Hematopoietic multipotent progenitor cell treated with erythropoietin and hydrocortisone succinate and interleukin-3 and kit ligand, for 4 days (in vitro differentiated cells): ENCODE results near the gene GNAI2.
"Not testable (repeated sequence)": the region's sequence is repeated elsewhere in the genome, so short reads cannot be mapped to it uniquely, and the experiment has no call there.

Experiments used
- DNase-seq: peaks from one replicate; pipeline ENCODE4 v3.0.0-alpha.2; 2015

Gene GNAI2

GRCh38 chr3:50246517-50246954 lies 10.5 kb downstream of the GNAI2 start:
- DNase-seq = peak; percentile 90

DNA sequence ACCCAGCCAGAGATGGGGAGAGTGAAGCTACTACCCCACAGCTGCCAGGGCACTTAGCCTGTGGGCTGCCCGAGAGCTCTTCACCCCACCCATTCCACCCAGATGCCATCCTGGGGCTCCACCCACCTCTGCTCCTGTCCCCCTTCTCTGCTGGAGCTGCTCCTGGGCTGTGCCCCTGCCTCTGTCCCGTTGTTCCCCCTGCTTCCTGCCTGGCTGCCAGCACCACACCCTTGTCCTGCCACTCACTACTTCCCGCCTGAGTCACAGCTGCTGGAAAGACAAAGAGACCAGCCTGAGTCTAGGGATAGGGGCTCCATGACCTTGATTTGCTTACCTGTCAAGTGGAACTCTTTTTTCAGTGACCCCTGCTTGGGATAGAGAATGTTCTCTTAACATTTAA lies 12.4 kb downstream of the GNAI2 start:
- DNase-seq = no peak

DNA sequence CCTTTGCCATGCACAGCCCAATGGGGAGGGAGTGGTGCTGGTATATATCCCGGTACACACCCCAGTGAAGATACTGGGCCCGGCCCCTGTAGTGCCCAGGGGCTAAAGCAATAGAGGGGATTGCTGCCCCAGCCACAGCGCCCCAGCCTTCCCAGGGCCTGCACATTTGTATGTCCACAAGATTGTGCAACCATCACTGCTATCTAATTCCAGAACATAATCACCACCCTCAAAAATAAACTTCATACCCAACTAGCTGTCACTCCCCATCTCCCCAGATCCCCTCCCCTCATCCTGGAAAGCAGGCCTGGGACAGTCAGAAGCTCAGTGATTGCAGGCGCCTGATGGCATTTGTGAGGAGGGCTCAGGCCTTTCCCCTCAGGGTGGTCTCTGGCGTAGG lies 13.5 kb downstream of the GNAI2 start:
- DNase-seq = no peak

GRCh38 chr3:50250514-50250913 lies 14.5 kb downstream of the GNAI2 start:
- no peak for DNase-seq

- DNase-seq = peak; percentile 44
These were observed 15.2 kb downstream of the GNAI2 start for GRCh38 chr3:50251220-50251619.

- DNase-seq = peak; percentile 52
These were observed 18.7 kb downstream of the GNAI2 start for GRCh38 chr3:50254577-50255250.

DNA sequence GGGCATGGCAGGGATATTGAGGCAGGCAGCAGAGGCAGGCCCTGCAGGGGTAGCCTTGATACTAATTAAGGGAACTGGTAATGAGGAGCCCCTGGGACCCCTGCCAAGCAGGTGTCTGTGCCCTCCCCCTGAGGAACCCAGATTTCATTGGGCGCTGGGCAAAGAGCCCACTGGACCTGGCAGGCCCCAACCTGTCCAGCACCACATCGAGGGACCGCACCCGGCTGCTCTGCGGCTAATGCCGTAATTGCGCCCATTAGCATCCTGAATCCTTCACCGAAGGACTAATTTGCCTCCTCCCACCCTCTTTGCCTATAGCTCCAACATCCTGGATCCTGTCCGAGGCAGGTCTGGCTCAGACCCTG lies 19.2 kb downstream of the GNAI2 start:
- DNase-seq = no peak

GRCh38 chr3:50256978-50257890 lies 21.2 kb downstream of the GNAI2 start:
- peak; percentile 69 for DNase-seq

GRCh38 chr3:50258029-50258680 lies 22.2 kb downstream of the GNAI2 start:
- no peak for DNase-seq

DNA sequence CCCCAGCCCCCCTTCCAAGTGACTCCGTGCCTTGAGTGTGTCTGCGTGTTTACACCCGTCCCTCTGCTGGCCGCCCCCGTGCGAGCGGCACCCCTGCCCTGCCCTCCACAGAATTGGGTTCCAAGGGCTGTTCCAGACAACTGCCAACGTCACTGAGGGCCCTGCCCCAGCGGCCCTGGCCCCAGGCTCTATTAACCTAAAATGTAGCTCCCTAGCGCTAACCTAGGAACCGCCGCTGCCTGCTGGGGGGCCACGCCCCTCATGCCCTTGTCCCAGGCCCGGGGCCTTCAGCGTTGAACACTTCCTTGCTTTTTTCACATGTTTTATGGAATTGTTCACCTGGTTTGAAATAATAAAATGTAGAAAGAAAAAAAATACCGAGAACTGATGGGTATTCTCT lies 23.0 kb downstream of the GNAI2 start:
- DNase-seq = no peak

DNA sequence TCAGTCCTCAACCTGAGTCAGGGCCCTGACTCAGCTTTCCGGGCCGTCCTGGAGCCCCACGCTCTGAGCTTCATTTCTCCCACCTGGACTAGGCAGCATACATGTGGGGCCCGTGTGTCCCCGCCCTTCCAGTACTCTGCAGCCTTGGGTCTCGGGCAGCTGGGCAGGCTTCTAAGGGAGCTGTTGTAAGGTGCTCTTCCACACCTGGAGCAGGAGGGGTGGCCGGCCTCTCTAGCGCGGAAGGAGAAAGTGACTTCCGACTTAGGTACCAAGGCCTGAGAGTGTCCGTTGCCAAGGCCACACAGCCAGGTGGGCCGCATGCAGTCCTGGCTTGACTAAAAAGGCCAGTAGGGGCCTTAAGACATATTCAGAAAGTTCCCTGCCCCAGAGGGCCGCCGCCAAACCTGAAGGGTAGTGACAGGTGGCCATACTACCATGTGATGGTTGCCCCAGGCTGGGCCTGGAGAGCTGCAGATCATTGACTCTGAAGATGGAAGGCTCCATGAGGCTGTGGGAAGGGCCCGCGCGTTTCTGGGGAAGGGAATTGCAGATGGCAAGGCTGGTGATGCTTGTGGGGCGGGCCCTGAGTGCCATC lies 23.5 kb downstream of the GNAI2 start:
- DNase-seq = no peak

GRCh38 chr3:50260027-50260941 lies 24.3 kb downstream of the GNAI2 start:
- DNase-seq = peak; percentile 92

DNA sequence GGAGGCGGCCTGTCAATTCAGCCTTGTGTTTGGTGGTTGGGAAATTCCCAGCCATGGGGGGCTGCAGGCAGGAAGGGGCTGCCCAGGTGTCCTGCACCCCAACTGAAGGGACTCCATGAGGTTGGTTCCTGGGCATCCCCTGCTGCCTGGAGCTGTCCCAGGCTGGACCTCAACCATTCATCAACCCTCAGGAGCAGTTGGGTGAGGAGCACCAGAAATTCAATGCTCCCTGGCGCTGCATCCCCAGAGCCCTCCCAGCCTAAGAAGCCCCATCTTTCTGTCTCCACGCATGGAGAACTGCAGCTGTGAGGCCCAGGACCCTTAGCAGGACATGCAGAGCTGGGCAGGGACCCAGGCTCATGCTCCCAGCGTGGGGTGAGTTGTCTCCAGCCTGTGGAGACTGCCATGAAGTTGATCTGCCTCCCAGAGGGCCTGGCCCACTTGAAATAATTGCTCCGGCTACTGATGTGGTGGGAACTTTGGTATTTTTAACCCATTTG lies 25.0 kb downstream of the GNAI2 start:
- DNase-seq = no peak

DNA sequence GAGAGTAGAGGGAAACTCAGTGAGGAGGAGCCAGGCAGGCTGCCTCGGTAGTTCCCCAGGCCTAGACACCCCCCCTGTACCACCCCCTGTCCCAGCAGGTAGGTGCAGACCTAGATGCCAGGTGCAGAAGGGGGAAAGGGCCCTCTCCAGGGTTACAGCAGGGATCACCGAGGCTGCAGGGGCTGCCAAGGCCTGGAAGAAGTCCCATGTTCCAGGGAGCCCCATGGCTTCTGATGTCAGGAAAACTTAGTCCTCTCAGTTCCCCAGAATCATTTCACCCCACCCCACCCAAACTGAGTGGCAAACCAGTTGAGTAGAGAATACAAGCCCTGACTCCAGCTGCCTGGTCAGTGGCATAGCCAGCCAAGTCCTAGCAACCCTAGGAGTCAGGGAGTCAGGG lies 25.5 kb downstream of the GNAI2 start:
- no peak for DNase-seq

DNA sequence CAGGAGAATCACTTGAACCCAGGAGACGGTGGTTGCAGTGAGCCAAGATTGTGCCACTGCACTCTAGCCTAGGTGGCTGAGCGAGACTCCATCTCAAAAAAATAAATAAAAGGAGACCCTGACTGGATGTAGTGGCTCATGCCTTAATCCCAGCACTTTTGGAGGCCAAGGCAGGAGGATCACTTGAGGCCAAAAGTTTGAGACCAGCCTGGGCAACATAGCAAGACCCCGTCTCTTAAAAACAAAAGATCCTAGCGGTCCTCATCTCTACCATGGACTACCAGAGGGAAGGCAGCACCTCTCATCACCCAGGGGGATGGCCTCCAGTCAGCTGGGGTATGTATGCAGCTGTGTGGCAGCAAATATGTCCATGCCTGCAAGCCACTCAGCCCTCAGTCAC lies 26.2 kb downstream of the GNAI2 start:
- DNase-seq = not testable (repeated sequence)

GRCh38 chr3:50262778-50263177 lies 26.8 kb downstream of the GNAI2 start:
- no peak for DNase-seq

DNA sequence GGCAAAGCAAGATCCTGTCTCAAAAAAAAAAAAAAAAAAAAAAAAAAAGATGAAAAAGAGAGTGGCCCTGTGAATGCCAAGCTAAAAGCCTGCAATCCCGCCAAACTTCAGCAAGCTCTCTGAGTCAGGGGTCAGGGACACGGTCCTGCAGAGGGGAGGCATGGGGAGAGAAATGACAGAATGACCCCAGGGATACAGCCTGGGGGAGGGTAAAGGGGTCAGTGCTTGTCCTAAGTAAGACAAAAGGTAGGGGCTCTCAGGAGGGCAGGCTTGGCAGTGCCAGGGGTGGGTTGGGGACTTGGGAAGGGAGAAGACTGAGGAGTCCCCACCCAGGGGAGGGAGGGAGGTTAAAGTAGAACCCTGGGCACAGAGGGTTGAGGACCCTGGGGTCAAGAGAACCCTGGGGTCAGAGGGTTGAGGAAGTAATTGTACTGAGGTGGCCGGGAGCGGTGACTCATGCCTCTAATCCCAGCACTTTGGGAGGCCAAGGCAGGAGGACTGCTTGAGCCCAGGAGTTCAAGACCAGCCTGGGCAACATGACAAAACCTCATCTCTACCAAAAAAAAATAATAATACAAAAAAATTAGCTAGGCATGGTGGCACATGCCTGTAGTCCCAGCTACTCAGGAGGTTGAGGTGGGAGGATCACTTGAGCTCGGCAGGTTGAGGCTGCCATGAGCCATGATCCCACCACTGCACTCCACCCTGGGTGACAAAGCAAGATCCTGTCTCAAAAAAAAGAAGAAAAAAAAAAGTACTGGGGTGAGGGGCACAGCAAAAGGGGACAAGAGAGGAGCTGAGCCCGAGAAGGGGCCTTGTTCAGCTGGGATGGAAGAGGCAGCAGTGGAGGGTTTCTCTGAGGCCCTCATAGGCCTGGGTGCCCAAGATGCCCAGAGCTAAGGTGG lies 27.7 kb downstream of the GNAI2 start:
- DNase-seq = no peak

- no peak for DNase-seq
These were observed 28.5 kb downstream of the GNAI2 start for GRCh38 chr3:50264383-50264963.

DNA sequence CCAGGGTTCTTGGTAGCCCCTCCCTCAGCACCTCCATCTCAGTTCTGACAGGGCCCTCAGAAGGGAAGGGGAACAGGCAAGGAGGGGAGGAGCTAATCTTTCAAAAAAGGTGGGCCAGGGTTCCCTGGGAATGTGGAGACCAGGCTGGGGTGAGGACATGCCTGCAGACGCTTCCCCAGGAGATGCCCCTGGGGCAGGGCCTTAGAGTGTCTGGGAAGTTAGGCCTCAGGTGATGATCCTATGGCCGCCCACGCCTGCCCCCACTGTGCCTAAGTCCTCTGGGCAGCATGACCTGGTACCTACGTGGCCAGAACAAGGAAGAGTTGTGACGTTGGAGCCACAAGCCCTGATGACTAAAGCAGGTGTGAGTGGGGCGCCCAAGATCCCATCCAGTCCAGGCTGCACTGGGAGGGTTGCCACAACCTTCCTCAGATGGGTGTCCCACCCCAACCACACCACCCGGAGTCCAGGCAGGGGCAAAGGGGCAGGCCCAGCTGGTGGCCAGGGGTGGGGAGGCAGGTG lies 29.0 kb downstream of the GNAI2 start:
- no peak for DNase-seq

GRCh38 chr3:50265571-50265970 lies 29.6 kb downstream of the GNAI2 start:
- DNase-seq = no peak
